Rectal smooth muscle tissue (tissue), 1 donor: ENCODE data around the gene GCGR.

Source experiments
- H3K27ac ChIP-seq: one replicate; pipeline ENCODE4 v1.7.0; 2013; ENCODE audit warnings: low read depth, low read length, inconsistent platforms
- H3K27me3 ChIP-seq: one replicate; pipeline ENCODE4 v1.7.0; 2013; ENCODE audit warnings: low read length; ENCODE audit not compliant: control insufficient read depth, insufficient read depth
- H3K36me3 ChIP-seq: one replicate; pipeline ENCODE4 v1.7.0; 2013; ENCODE audit warnings: low read length; ENCODE audit not compliant: control insufficient read depth, insufficient read depth
- H3K4me1 ChIP-seq: one replicate; pipeline ENCODE4 v1.7.0; 2013; ENCODE audit warnings: low read length; ENCODE audit not compliant: control insufficient read depth, insufficient read depth
- H3K4me3 ChIP-seq: one replicate; pipeline ENCODE4 v1.7.0; 2013; ENCODE audit warnings: low read length
- H3K9ac ChIP-seq: one replicate; pipeline ENCODE4 v1.7.0; 2013; ENCODE audit warnings: low read length

The GCGR gene

DNA sequence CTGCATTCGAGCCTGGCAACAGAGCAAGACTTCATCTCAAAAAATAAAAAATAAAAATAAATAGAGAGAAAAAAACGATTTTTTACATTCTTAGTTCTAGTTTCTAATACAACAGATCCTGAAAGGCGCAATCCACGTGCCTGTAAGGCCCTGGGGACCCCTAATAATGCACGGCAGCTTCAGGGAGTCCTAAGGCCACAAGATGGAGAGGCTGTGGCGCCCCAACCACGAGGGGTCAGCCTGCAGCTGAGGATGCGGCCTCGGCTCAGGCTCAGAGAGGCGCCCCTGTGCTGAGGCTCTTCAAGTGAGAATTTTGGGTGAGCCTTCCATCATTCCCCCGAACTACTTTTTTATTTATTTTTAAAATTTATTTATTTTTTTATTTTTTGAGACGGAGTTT is 45.5 kb downstream of the GCGR start:
- no peak overlapping the region for H3K27ac ChIP-seq
- peaks cover 53% of the 10 kb centered on the region for H3K36me3 ChIP-seq
- no peak overlapping the region for H3K9ac ChIP-seq
- H3K4me3 ChIP-seq: no peak overlapping the region
- H3K27me3 ChIP-seq: no peaks in the 10 kb centered on the region
- H3K4me1 ChIP-seq: no peaks in the 10 kb centered on the region

DNA sequence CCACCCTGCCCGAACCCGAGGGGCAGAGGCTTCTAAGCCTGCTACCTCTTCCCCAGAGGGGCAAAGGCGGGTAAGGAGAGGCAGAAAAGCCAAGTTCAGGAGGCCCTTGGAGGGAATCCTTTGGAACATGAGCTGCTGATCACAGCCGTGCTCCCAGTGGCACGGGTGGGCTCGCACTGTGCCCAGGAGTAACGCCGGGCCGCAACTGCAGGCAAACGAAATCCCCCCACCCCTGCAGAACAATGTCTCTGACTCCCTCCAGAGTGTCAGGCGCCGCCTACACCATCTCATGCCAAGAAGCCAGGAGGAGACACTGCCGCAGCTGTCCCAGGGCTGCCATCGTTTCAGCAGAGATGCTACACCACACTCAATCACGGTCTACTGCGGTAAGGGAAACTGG is 47.5 kb downstream of the GCGR start:
- H3K27ac ChIP-seq: no peak overlapping the region
- no peak overlapping the region for H3K4me3 ChIP-seq
- no peak overlapping the region for H3K9ac ChIP-seq
- H3K36me3 ChIP-seq: peaks cover 47% of the 10 kb centered on the region
- H3K27me3 ChIP-seq: no peaks in the 10 kb centered on the region
- H3K4me1 ChIP-seq: no peaks in the 10 kb centered on the region

- Histone ChIP-seq H3K4me3 (no peak overlapping the region), H3K4me1 (no peaks in the 10 kb centered on the region), H3K27me3 (no peaks in the 10 kb centered on the region), H3K9ac (no peak overlapping the region), H3K36me3 (peaks cover 42% of the 10 kb centered on the region), H3K27ac (no peak overlapping the region)
Observed at GRCh38 chr17:81852237-81852636, 48.3 kb downstream of the GCGR start.

- H3K27me3 ChIP-seq: no peaks in the 10 kb centered on the region
- no peak overlapping the region for H3K27ac ChIP-seq
- no peak overlapping the region for H3K4me3 ChIP-seq
- peaks cover 13% of the 10 kb centered on the region for H3K4me1 ChIP-seq
- no peak overlapping the region for H3K9ac ChIP-seq
- H3K36me3 ChIP-seq: peaks cover 47% of the 10 kb centered on the region
Observed at GRCh38 chr17:81854974-81855774, 51.2 kb downstream of the GCGR start.

DNA sequence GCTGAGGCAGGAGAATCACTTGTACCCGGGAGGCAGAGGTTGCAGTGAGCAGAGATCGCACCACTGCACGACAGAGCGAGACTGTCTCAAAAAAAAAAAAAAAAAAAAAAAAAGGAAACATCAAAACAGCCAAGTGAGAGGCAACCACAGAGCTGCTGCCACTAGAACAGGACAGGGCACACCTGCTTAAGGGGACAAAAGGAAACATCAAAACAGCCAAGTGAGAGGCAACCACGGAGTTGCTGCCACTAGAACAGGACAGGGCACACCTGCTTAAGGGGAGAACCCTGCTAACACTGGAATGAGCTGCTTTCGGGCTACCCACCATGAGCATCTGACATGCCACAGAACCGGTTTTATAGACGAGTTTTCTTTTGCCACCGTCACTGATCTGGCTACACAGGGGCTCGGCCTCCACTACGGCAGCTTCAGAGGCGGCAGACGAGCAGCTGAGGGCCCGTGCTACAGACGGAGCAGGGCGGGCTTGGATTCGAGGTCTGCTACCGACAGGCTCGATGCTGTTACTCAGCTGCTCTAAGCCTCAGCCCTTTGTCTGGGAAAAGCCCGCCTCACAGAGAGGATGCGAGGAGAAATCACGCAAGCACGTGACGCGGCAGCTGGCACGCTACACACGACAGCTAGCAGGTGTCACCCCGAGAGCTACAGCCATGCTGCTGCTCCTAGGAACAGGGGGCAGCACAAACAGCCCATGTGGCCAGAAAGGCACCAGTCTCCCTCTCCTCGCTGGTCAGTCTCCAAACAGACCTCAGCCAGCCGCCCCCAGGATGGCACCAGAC is 54.4 kb downstream of the GCGR start:
- no peak overlapping the region for H3K9ac ChIP-seq
- H3K4me1 ChIP-seq: peaks cover 16% of the 10 kb centered on the region
- H3K36me3 ChIP-seq: peaks cover 27% of the 10 kb centered on the region
- no peak overlapping the region for H3K27ac ChIP-seq
- H3K27me3 ChIP-seq: no peaks in the 10 kb centered on the region
- H3K4me3 ChIP-seq: peak overlapping the region; percentile 95

GRCh38 chr17:81858967-81859905 is 55.3 kb downstream of the GCGR start:
- peaks cover 16% of the 10 kb centered on the region for H3K4me1 ChIP-seq
- H3K9ac ChIP-seq: peak overlapping the region; percentile 40
- peaks cover 20% of the 10 kb centered on the region for H3K36me3 ChIP-seq

DNA sequence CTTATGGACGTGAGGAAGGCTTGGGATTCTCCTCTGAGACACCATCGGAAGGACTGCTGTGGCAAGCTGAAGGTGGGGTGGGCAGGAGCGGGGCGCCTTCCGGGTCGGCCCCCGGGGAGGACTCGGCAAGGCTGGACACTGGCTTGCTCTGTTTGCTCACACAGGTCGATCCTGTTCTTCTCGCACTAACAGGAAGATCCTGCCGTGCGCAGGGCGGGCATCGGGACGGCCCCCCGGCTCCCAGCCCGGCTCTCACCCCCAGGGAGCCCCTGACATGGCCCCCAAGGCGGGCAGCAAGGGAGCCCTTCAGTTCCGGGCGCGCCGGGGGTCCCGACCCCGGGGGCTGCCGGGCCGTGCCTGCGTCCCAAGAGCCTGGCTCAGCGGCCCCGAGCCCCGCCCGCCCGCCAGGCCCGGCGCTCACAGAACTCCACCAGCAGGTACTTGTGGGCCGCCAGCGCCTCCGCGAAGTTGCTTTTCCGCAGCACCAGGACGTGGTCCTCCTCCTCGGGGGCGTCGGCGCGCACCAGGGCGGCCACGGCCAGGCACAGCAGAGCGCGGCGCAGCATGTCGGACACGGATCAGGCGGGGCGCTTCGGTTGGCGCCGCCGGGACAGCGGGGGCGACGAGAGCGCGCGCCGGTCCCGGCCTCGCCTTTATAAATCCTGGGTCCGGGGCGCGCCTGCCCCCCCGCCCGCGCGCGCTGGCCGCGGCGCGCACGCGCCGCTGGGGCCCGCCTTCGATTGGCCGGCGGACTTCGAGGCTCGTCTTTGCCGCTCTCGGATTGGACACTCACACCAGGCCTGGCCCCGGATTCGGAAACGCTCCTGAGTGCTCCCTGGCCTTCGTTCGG is 56.2 kb downstream of the GCGR start, which contains the start of gene P4HB:
P4HB (minus strand) TSS at position 630 of the 850 bp plus-strand sequence; CDS start at position 566, 64 bp downstream.
- peaks cover 16% of the 10 kb centered on the region for H3K4me1 ChIP-seq
- H3K36me3 ChIP-seq: peaks cover 15% of the 10 kb centered on the region
- H3K9ac ChIP-seq: peak within 1 kb of the TSS; percentile 96
- peak within 1 kb of the TSS; percentile 95 for H3K4me3 ChIP-seq
- peak within 1 kb of the TSS; percentile 95 for H3K27ac ChIP-seq
- no peaks in the 10 kb centered on the region for H3K27me3 ChIP-seq

More at GRCh38 chr17:81858967-81859905, 55.3 kb downstream of the GCGR start:
- Histone ChIP-seq H3K27me3 (no peaks in the 10 kb centered on the region), H3K27ac (peak overlapping the region; percentile 90), H3K4me3 (peak overlapping the region; percentile 95)

DNA sequence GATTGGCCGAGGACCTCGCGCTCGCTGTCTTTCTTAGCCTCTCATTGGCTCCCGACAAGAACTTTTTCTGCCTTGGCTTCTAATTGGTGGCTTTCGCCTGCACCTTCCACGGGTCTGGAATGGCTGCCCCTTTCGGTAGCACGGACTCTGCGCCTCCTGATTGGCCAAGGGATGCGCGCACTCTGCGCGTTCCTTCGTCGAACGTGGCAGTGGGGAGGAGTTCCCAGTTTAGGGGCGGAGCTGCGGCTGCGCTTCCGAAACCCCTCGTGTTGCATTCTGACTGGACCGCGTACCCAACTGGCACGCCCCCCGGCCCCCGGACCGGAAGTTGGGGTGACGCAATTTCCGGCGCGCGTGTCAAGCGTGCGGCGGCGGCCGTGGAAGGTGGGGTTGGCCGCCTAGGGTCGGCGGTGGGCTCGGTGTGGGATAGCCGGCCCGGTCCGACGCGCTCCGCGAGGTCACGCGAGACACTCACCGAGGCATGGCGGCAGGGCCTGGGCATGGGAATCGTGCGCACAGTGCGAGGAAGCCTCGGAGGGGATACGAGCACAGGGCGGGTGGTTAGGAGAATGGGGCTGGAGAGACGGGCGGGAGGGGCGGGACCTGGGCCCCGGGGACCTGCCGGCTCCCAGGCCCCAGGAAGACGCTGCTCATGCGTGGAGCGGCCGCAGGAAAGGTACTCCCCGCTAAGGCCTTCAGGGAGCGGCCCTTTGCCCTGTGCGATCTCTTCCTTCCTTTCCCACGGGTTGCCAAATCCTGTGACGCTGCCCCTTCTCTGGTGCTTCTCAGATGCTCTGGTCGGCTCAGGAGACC is 57.0 kb downstream of the GCGR start:
- Histone ChIP-seq H3K27ac (peak overlapping the region; percentile 95), H3K36me3 (peaks cover 11% of the 10 kb centered on the region), H3K4me3 (peak overlapping the region; percentile 82), H3K9ac (peak overlapping the region; percentile 96), H3K4me1 (peaks cover 16% of the 10 kb centered on the region), H3K27me3 (no peaks in the 10 kb centered on the region)

- H3K27ac ChIP-seq: no peak overlapping the region
- no peak overlapping the region for H3K4me3 ChIP-seq
- H3K36me3 ChIP-seq: peaks cover 7% of the 10 kb centered on the region
- H3K27me3 ChIP-seq: no peaks in the 10 kb centered on the region
- peaks cover 18% of the 10 kb centered on the region for H3K4me1 ChIP-seq
- H3K9ac ChIP-seq: no peak overlapping the region
Observed at GRCh38 chr17:81863123-81863675, 59.2 kb downstream of the GCGR start.
